A204.1 (cell line): Measurements from ENCODE around the gene MYT1.

Source experiments
- FAIRE-seq: peaks from 2 replicates; lab custom pipeline; 2012; peaks lifted over from hg19 to GRCh38; lab: Jason Lieb, UNC

Gene MYT1

GRCh38 chr20:64193058-64193457, 28.8 kb downstream of the MYT1 start:
- FAIRE-seq, result no peak

GRCh38 chr20:64194269-64194668, 30.0 kb downstream of the MYT1 start:
- FAIRE-seq, result no peak

- FAIRE-seq, result no peak
These were observed 32.1 kb downstream of the MYT1 start for GRCh38 chr20:64196309-64196708.

GRCh38 chr20:64196847-64197306, 32.6 kb downstream of the MYT1 start:
- no peak for FAIRE-seq

- FAIRE-seq, result no peak
These were observed 34.1 kb downstream of the MYT1 start for GRCh38 chr20:64198347-64198746.

- no peak for FAIRE-seq
These were observed 35.1 kb downstream of the MYT1 start for GRCh38 chr20:64199395-64199794.

GRCh38 chr20:64200740-64201139, 36.5 kb downstream of the MYT1 start:
- no peak for FAIRE-seq

GRCh38 chr20:64201653-64202052, 37.4 kb downstream of the MYT1 start:
- no peak for FAIRE-seq

- FAIRE-seq, result no peak
These were observed 39.0 kb downstream of the MYT1 start for GRCh38 chr20:64203037-64203777.

- FAIRE-seq, result no peak
These were observed 41.4 kb downstream of the MYT1 start for GRCh38 chr20:64205611-64206026.

GRCh38 chr20:64206614-64207013, 42.4 kb downstream of the MYT1 start:
- FAIRE-seq, result no peak

- FAIRE-seq, result no peak
These were observed 43.7 kb downstream of the MYT1 start for GRCh38 chr20:64207641-64208590.

GRCh38 chr20:64209148-64209547, 44.9 kb downstream of the MYT1 start:
- FAIRE-seq, result no peak

- no peak for FAIRE-seq
These were observed 46.6 kb downstream of the MYT1 start for GRCh38 chr20:64210656-64211369.

GRCh38 chr20:64211874-64212658, 47.8 kb downstream of the MYT1 start:
- FAIRE-seq, result no peak

GRCh38 chr20:64212755-64213154, 48.5 kb downstream of the MYT1 start:
- FAIRE-seq, result no peak

GRCh38 chr20:64214113-64214512, 49.9 kb downstream of the MYT1 start:
- no peak for FAIRE-seq

GRCh38 chr20:64214952-64215351, 50.7 kb downstream of the MYT1 start:
- FAIRE-seq, result no peak

GRCh38 chr20:64216036-64216435, 51.8 kb downstream of the MYT1 start:
- FAIRE-seq, result no peak

- no peak for FAIRE-seq
These were observed 52.7 kb downstream of the MYT1 start for GRCh38 chr20:64216910-64217309.

GRCh38 chr20:64217539-64218221, 53.4 kb downstream of the MYT1 start:
- FAIRE-seq, result no peak
